H1 (cell line): Measurements from ENCODE around the gene FUT6. TPM values are rescaled to one million over a fixed set of nuclear protein-coding genes. Genes with fewer than 3 reads are reported as not detected.

ENCODE experiments used
- BACH1 ChIP-seq: IDR thresholded peaks from 2 replicates; pipeline ENCODE4 v1.6.1; 2012; ENCODE audit warnings: low read length, improper control_type of control experiment
- CEBPB ChIP-seq: IDR thresholded peaks from 2 replicates; pipeline ENCODE4 v1.6.1; 2012; ENCODE audit warnings: low read depth, low read length
- GTF2F1 ChIP-seq: IDR thresholded peaks from 2 replicates; pipeline ENCODE4 v1.6.1; 2012; ENCODE audit warnings: low read depth, low read length, improper control_type of control experiment, borderline replicate concordance
- KDM1A ChIP-seq: fragments of 200-600, 300-600 bp; sonication (generic); IDR thresholded peaks from 2 replicates; pipeline ENCODE4 v1.7.1; 2016; ENCODE audit warnings: mild to moderate bottlenecking, low read length, borderline replicate concordance
- KDM4A ChIP-seq: IDR thresholded peaks from one replicate; pipeline ENCODE4 v1.7.1; 2012; ENCODE audit warnings: low read depth, mild to moderate bottlenecking, moderate library complexity, low read length, inconsistent platforms; ENCODE audit not compliant: severe bottlenecking
- KDM5A ChIP-seq: fragments of 200-600 bp; IDR thresholded peaks from 2 replicates; pipeline ENCODE4 v1.7.1; 2012; ENCODE audit warnings: mild to moderate bottlenecking, low read length, inconsistent platforms, mixed read lengths
- RFX5 ChIP-seq: IDR thresholded peaks from 2 replicates; pipeline ENCODE4 v1.6.1; 2011; ENCODE audit warnings: low read depth, low read length, improper control_type of control experiment, borderline replicate concordance
- SAP30 ChIP-seq: fragments of 300-600 bp; sonication (generic); IDR thresholded peaks from 2 replicates; pipeline ENCODE4 v1.7.1; 2012; ENCODE audit warnings: low read length, moderate library complexity, mild to moderate bottlenecking, inconsistent platforms; ENCODE audit not compliant: insufficient read depth, insufficient replicate concordance
- SP1 ChIP-seq: IDR thresholded peaks from 2 replicates; pipeline ENCODE4 v1.6.1; 2011; ENCODE audit warnings: low read depth, low read length
- SRF ChIP-seq: IDR thresholded peaks from 2 replicates; pipeline ENCODE4 v1.6.1; 2011; ENCODE audit warnings: mild to moderate bottlenecking, low read depth, low read length, moderate library complexity
- TEAD4 ChIP-seq: IDR thresholded peaks from 2 replicates; pipeline ENCODE4 v1.6.1; 2012; ENCODE audit warnings: low read depth, low read length, inconsistent platforms, mixed read lengths
- ZNF274 ChIP-seq: IDR thresholded peaks from 2 replicates; pipeline ENCODE4 v1.7.0; 2012; ENCODE audit warnings: low read length, borderline replicate concordance; ENCODE audit errors: extremely low read depth
- polyA plus RNA-seq, 7 experiments: library from polyadenylated mRNA; depleted of rRNA in 3 of 7; stranded (reverse) in 5 of 7; unstranded in 2 of 7; fragments of >200 nt in 5 of 7; fragments of 200-250 nt in 2 of 7; gene quantifications; 1 replicate in 5 of 7; 2 replicates in 1 of 7; 4 replicates in 1 of 7; pipeline versions ENCODE4 v1.2.1 to v1.2.3, GENCODE V29; 2011 to 2013; ENCODE audit warnings: missing spikeins in 2 of 7, mixed read lengths in 2 of 7
- total RNA-seq: library from RNA; stranded (reverse); fragmentation: NEBNext Ultra II Directional; extraction: Animal tissue kit (Norgen Biotek cat#: 25700); gene quantifications from 2 replicates; pipeline ENCODE4 v1.2.1, GENCODE V29; 2021
- TF ChIP-seq, protein P1 (sequence below): IDR thresholded peaks from 2 replicates; pipeline ENCODE4 v1.6.1; 2011; ENCODE audit warnings: low read depth, mild to moderate bottlenecking, low read length; ENCODE audit not compliant: insufficient read depth

The FUT6 gene
- total and polyA plus RNA-seq, 2 of the 8 experiments (the other 6 are each of a cell fraction or from before 2014, with no cell fraction given), result not detected

DNA sequence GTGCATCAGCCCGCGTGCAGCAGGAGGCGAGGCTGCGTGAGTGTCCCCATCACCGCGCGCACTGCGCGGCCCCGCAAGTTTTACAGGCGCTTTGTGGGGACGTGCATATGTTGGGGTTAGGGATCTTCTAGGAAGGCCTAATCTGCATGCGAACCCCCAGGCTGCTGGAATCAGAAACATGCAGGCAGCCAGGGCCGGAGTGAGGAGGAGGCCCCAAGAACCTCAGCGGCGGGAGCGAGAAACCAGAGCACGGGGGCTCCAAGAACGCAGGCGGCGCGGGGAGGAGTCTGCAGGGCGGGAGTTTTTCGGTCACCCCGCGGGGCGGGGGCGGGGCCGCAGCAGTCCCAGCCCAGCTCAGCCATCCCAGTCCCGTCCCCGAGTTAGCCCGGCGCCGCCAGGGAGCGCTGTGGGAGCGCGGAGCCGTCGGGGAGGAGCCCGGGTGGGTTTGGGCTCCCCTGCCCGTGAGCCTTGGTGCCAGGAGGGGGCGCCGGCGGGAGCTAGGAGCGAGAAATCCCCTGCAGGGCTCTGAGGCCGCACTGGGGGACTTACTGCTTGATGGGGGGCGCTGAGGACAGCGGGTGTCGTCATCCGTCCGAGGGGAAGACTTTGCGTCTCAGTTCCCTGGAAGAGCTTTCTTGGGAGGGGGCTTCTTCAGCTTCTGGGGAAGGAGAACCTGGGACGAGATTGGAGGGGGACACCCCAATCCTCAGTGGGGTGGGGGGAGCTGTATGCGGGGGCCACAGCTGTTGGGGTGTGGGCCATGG, 35.6 kb downstream of the FUT6 start (continued):
- TF ChIP-seq ZNF274, result no peak
- TF ChIP-seq SP1, result peak; percentile 67; the same call in 1 of the 2 replicates
- TF ChIP-seq RFX5, result no peak
- TF ChIP-seq, protein P1, sequence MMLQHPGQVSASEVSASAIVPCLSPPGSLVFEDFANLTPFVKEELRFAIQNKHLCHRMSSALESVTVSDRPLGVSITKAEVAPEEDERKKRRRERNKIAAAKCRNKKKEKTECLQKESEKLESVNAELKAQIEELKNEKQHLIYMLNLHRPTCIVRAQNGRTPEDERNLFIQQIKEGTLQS, result peak; percentile 68; the same call in 1 of the 2 replicates
- TF ChIP-seq TEAD4, result no peak
- 0 out of 2 replicates have a peak, but pooled peaks have one; percentile 24 for TF ChIP-seq CEBPB
- 0 out of 2 replicates have a peak, but pooled peaks have one; percentile 37 for TF ChIP-seq SRF
- TF ChIP-seq SAP30, result no peak
- peak; percentile 31 for TF ChIP-seq KDM4A
- TF ChIP-seq KDM5A, result no peak
- TF ChIP-seq BACH1, result peak; percentile 78
- no peak for TF ChIP-seq GTF2F1
- peak; percentile 46; the same call in 1 of the 2 replicates for TF ChIP-seq KDM1A
